Psoas muscle (tissue), 8 donors: ENCODE results near the gene EYS. TPM values are rescaled to one million over a fixed set of nuclear protein-coding genes. Genes with fewer than 3 reads are reported as not detected.

Experiments
- ATAC-seq, 4 donors: fragments of 200-7000 bp; cut with Tn5 transposase; one replicate each; pipeline ENCODE4 v1.9.1; 2020; ENCODE audit warnings: moderate library complexity in 3 of 4, mild to moderate bottlenecking in 2 of 4
- DNase-seq, 2 donors: peaks; one replicate each; pipeline ENCODE4 v3.0.0-alpha.2; 2020
- H3K27ac ChIP-seq: fragments of 200-600 bp; one replicate; pipeline ENCODE4 v1.8.0; 2022
- H3K27me3 ChIP-seq, 3 donors: fragments of 200-600 bp in 1 of 3; one replicate each; pipeline versions ENCODE4 v1.6.1 to v1.8.0; 2013 to 2022; ENCODE audit warnings: low read length in 2 of 3, mild to moderate bottlenecking in 2 of 3, moderate library complexity in 1 of 3; ENCODE audit not compliant: insufficient read depth in 3 of 3
- H3K36me3 ChIP-seq, 2 donors: fragments of 200-600 bp in 1 of 2; one replicate each; pipeline versions ENCODE4 v1.6.1 to v1.8.0; 2013 to 2022; ENCODE audit warnings: low read depth in 1 of 2, mild to moderate bottlenecking in 1 of 2, moderate library complexity in 1 of 2; ENCODE audit not compliant: insufficient read depth in 1 of 2
- H3K4me1 ChIP-seq: fragments of 200-600 bp; one replicate; pipeline ENCODE4 v1.8.0; 2022
- H3K4me3 ChIP-seq: fragments of 200-600 bp; one replicate; pipeline ENCODE4 v1.8.0; 2022; ENCODE audit warnings: mild to moderate bottlenecking
- H3K9me3 ChIP-seq: fragments of 200-600 bp; one replicate; pipeline ENCODE4 v1.8.0; 2022
- WGBS, 3 donors: extraction: QIAGEN DNeasy Blood & Tissue Kit; methylation state at CpG; one replicate each; pipeline versions ENCODE4 v1.1.6 to v1.1.7; 2013; 5-methylcytosine and 5-hydroxymethylcytosine counted together
- intact Hi-C, 2 donors: fragments of 100-400 bp; cut with DNase I; formaldehyde crosslinking; loops; one replicate each; pipeline versions ENCODE4 v1.11.0 to v1.14.2; 2022
- polyA plus RNA-seq, 3 donors: library from polyadenylated mRNA; stranded (reverse); fragments of 200-250 nt; gene quantifications; one replicate each; pipeline ENCODE4 v1.2.3, GENCODE V29; 2013
- total RNA-seq, 4 donors: library from RNA; stranded (reverse); fragmentation: NEBNext Ultra II Directional in 2 of 4; extraction: Animal tissue kit (Norgen Biotek cat#: 25700) in 2 of 4; gene quantifications; one replicate each; pipeline versions ENCODE4 v1.2.1 to v1.2.4, GENCODE V29; 2021 to 2023
- TF ChIP-seq, protein P1 (sequence below): fragments of 200-600 bp; IDR thresholded peaks from one replicate; pipeline ENCODE4 v1.8.0; 2022; ENCODE audit warnings: antibody characterized with exemption
- donor health status: healthy with polysubstance abuse.
- donor health status: DM: no; HTN: no; CAD: no; lungs with moderate emphysema.
- donor health status: Bipolar disorder and iron deficiency.
- donor health status: healthy.
- donor health status: DM: yes; HTN: yes; CAD: no.
- donor health status: DM: no; HTN: no; CAD: no.
- donor health status: DM: no; HTN: no; CAD: no.
- donor health status: DM: yes; HTN: yes; CAD: no.

Gene EYS
- total and polyA plus RNA-seq, 7 donors = under 0.01 TPM; not detected in 6

DNA sequence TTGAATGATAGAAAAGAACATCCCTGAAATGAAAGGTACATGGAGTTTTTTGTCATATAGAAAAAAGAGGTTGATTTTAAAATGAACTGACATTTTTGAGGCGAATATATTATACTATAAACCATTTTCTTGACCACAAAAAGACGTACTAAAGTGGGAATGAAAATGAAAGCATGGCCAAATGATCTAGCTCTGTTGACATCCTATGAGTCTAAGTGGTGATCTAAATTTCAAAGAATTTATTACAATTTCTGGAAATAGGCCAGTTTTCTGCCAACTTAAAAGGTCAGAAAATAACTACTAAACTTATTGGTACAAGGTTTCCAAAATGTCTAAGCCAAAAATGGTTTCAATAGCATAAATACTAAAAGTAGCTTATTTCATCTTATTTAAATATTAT is 536.8 kb downstream of the EYS start:
- no peak overlapping the region for H3K27ac ChIP-seq
- H3K9me3 ChIP-seq = no peaks in the 10 kb centered on the region
- H3K4me1 ChIP-seq = no peaks in the 10 kb centered on the region
- WGBS, 3 donors = 65 to 79% (median 75%) methylated on average over 2 of the region's 2 CpGs
- no peak overlapping the region for H3K4me3 ChIP-seq
- no peak for DNase-seq
- no peaks in the 10 kb centered on the region for H3K27me3 ChIP-seq
- TF ChIP-seq, protein P1, sequence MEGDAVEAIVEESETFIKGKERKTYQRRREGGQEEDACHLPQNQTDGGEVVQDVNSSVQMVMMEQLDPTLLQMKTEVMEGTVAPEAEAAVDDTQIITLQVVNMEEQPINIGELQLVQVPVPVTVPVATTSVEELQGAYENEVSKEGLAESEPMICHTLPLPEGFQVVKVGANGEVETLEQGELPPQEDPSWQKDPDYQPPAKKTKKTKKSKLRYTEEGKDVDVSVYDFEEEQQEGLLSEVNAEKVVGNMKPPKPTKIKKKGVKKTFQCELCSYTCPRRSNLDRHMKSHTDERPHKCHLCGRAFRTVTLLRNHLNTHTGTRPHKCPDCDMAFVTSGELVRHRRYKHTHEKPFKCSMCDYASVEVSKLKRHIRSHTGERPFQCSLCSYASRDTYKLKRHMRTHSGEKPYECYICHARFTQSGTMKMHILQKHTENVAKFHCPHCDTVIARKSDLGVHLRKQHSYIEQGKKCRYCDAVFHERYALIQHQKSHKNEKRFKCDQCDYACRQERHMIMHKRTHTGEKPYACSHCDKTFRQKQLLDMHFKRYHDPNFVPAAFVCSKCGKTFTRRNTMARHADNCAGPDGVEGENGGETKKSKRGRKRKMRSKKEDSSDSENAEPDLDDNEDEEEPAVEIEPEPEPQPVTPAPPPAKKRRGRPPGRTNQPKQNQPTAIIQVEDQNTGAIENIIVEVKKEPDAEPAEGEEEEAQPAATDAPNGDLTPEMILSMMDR = no peak
- ATAC-seq = no peak
- intact Hi-C loops = no loop called here
- no peaks in the 10 kb centered on the region for H3K36me3 ChIP-seq

DNA sequence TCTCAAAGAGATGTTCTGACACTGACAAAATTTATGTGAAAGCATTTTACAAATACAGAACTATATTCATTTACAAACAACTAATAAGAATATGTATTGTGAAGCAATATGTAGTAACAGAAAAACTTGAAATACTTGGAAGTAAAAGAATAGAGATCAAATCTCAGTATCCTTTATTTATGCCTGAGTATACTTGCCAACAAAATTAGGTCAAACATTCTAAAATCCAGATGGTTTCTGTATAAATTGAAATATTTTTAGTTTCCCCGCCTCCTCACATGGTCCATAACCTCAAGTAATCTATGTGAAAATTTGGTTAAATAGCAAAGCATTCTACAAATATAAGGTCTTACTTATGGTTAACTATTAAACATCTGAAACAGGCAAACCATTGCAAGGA is 545.4 kb downstream of the EYS start:
- Histone ChIP-seq H3K27me3 (no peaks in the 10 kb centered on the region), H3K27ac (no peak overlapping the region), H3K9me3 (no peaks in the 10 kb centered on the region), H3K4me1 (no peaks in the 10 kb centered on the region), H3K4me3 (no peak overlapping the region), H3K36me3 (no peaks in the 10 kb centered on the region)
- TF ChIP-seq, protein P1 = no peak
- DNase-seq = no peak
- intact Hi-C loops = no loop called here
- 21 to 56% (median 37%) methylated on average over 1 of the region's 1 CpG for whole genome bisulfite sequencing, 3 donors
- no peak for ATAC-seq

DNA sequence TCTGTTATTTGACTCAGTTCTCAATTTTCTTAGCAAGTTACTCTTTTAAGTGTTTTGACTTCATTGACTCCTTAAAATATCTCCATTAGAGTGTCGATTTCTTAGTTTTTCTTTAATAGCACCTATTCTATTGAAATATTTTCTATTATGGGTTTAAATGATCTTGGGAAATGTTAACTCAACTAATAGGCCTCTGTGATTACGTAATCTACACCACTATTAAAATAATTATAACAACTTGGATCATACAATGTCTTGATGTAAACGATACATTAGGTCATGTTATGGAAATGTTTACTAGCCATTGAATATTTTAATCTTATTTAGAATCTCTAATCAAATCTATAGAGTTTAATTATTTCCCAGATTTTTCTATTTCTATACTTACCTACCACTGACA is 550.0 kb downstream of the EYS start:
- no peaks in the 10 kb centered on the region for H3K27me3 ChIP-seq
- H3K9me3 ChIP-seq = no peaks in the 10 kb centered on the region
- TF ChIP-seq, protein P1 = no peak
- H3K27ac ChIP-seq = no peak overlapping the region
- WGBS, 3 donors = 42 to 52% (median 51%) methylated on average over 3 of the region's 3 CpGs
- H3K4me1 ChIP-seq = no peaks in the 10 kb centered on the region
- intact Hi-C loops = no loop called here
- no peak overlapping the region for H3K4me3 ChIP-seq
- H3K36me3 ChIP-seq = no peaks in the 10 kb centered on the region
- ATAC-seq (no peak), DNase-seq (no peak)

DNA sequence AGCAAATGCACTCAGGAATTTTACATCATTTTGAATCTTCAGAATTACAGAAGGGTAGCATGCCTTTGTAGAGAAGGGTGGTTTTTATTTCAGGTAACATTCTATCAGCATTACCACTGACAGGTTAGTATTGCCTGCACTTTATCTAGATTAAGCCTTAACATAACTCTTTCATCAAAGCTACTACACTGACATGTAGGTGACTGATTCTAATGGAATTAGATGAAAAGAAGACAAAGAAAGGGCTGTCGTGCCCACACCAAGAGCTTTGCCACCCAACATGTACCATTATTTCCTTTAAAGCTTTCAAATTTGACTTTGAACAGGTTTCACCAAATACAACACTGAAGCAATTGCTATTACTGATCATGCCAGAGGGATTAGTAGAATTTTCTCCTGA is 551.9 kb downstream of the EYS start:
- ATAC-seq (no peak), DNase-seq (no peak)
- no peaks in the 10 kb centered on the region for H3K36me3 ChIP-seq
- no peaks in the 10 kb centered on the region for H3K4me1 ChIP-seq
- TF ChIP-seq, protein P1 = no peak
- intact Hi-C loops = no loop called here
- H3K27ac ChIP-seq = no peak overlapping the region
- WGBS, 3 donors = 57 to 76% (median 63%) methylated on average over 1 of the region's 1 CpG
- no peak overlapping the region for H3K4me3 ChIP-seq
- H3K27me3 ChIP-seq = no peaks in the 10 kb centered on the region
- H3K9me3 ChIP-seq = no peaks in the 10 kb centered on the region

DNA sequence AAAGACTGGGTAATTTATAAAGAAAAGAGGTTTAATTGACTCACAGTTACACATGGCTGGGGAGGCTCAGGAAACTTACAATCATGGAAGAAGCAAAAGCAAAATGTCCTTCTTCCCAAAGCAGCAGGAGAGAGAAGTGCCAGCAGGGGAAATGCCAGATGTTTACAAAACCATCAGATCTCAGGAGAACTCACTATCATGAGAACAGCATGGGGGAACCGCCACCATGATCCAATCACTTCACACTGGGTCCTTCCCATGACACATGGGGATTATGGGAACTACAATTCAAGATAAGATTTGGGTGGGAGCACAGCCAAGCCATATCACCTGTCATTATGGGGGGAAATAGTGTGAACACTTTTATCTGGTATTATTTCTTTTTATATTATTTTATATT is 557.2 kb downstream of the EYS start:
- WGBS, 3 donors = 72 to 83% (median 80%) methylated on average over 1 of the region's 1 CpG
- H3K36me3 ChIP-seq = no peaks in the 10 kb centered on the region

More for the DNA sequence above, 557.2 kb downstream of the EYS start:
- DNase-seq = no peak
- Histone ChIP-seq H3K27me3 (no peaks in the 10 kb centered on the region), H3K9me3 (no peaks in the 10 kb centered on the region), H3K27ac (no peak overlapping the region), H3K4me3 (no peak overlapping the region), H3K4me1 (no peaks in the 10 kb centered on the region)
- TF ChIP-seq, protein P1 = no peak
- no peak for ATAC-seq
- intact Hi-C loops = no loop called here
